Measurements from ENCODE around the gene NDUFS6.

DNA sequence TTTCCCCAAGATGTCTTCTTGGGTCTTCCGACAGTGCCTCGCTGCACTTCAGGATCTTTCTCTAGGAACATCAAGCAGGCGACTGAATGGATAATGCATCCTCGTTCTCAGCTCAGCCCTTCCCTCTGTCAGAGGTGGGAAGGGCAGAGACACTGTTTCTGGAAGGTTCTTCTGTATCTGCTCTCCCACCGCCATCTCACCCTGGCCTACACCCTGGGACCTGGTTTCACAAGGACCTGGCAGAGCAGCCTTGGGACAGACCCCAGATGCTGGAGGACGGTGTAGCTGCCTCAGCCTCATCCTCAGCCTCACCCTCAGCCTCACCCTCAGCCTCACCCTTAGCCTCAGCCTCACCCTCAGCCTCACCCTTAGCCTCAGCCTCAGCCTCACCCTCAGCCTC, 20.1 kb upstream of the NDUFS6 start:
- no peak for TF ChIP-seq TAF1 (IDR thresholded peaks at IDR 0.05; ENCODE audit: low read depth, low read length)
- TF ChIP-seq SP4 (IDR thresholded peaks at IDR 0.05; ENCODE audit: low read length): no peak
- TF ChIP-seq RAD21 (IDR thresholded peaks at IDR 0.05 in 1 of 2, conservative IDR thresholded peaks at IDR 0.05 in 1 of 2; ENCODE audit: low read depth in 2 of 2, low read length in 2 of 2): no peak
- TF ChIP-seq, protein P1, sequence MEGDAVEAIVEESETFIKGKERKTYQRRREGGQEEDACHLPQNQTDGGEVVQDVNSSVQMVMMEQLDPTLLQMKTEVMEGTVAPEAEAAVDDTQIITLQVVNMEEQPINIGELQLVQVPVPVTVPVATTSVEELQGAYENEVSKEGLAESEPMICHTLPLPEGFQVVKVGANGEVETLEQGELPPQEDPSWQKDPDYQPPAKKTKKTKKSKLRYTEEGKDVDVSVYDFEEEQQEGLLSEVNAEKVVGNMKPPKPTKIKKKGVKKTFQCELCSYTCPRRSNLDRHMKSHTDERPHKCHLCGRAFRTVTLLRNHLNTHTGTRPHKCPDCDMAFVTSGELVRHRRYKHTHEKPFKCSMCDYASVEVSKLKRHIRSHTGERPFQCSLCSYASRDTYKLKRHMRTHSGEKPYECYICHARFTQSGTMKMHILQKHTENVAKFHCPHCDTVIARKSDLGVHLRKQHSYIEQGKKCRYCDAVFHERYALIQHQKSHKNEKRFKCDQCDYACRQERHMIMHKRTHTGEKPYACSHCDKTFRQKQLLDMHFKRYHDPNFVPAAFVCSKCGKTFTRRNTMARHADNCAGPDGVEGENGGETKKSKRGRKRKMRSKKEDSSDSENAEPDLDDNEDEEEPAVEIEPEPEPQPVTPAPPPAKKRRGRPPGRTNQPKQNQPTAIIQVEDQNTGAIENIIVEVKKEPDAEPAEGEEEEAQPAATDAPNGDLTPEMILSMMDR (IDR thresholded peaks at IDR 0.05; ENCODE audit: control extremely low read depth in 1 of 3, insufficient read depth in 1 of 3, low read depth in 1 of 3, low read length in 3 of 3): no peak
- TF ChIP-seq, protein P2, sequence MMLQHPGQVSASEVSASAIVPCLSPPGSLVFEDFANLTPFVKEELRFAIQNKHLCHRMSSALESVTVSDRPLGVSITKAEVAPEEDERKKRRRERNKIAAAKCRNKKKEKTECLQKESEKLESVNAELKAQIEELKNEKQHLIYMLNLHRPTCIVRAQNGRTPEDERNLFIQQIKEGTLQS (IDR thresholded peaks at IDR 0.05; ENCODE audit: insufficient read depth, low read depth, low read length): no peak
- no peak for TF ChIP-seq KDM4A (IDR thresholded peaks at IDR 0.05; ENCODE audit: low read depth, low read length, severe bottlenecking)
- TF ChIP-seq POLR2A (IDR thresholded peaks at IDR 0.05; ENCODE audit: control extremely low read depth in 1 of 2, low read depth in 2 of 2, low read length in 2 of 2): no peak
- TF ChIP-seq NRF1 (IDR thresholded peaks at IDR 0.05; ENCODE audit: low read depth, low read length): no peak
- TF ChIP-seq PHF8 (conservative IDR thresholded peaks at IDR 0.05; ENCODE audit: low read depth, low read length): no peak
- no peak for TF ChIP-seq CREB1 (IDR thresholded peaks at IDR 0.05)
- no peak for TF ChIP-seq JUN (IDR thresholded peaks at IDR 0.05; ENCODE audit: low read depth, low read length)
- no peak for TF ChIP-seq CEBPB (IDR thresholded peaks at IDR 0.05; ENCODE audit: low read depth, low read length)
- no peak for TF ChIP-seq EP300 (IDR thresholded peaks at IDR 0.05; ENCODE audit: borderline replicate concordance in 1 of 2, low read depth in 2 of 2, low read length in 2 of 2)
